Measurements from ENCODE around the gene ANKRD6.

Gene ANKRD6

GRCh38 chr6:89525786-89526562 lies 93.0 kb downstream of the ANKRD6 start:
- Mint-ChIP-seq H3K4me3 (no peak overlapping the region), H3K27me3 (no peaks in the 10 kb centered on the region), H3K4me1 (ENCODE audit: low read depth) (no peaks in the 10 kb centered on the region), H3K9me3 (no peaks in the 10 kb centered on the region), H3K27ac (no peak overlapping the region), H3K36me3 (ENCODE audit: low read depth) (no peaks in the 10 kb centered on the region)
- intact Hi-C loops (cut with micrococcal nuclease) = no loop called here

- H3K27me3 Mint-ChIP-seq = no peaks in the 10 kb centered on the region
- H3K27ac Mint-ChIP-seq = no peak overlapping the region
- intact Hi-C loops (cut with micrococcal nuclease) = no loop called here
- H3K4me1 Mint-ChIP-seq (ENCODE audit: low read depth) = no peaks in the 10 kb centered on the region
- H3K4me3 Mint-ChIP-seq = no peak overlapping the region
- H3K9me3 Mint-ChIP-seq = no peaks in the 10 kb centered on the region
- H3K36me3 Mint-ChIP-seq (ENCODE audit: low read depth) = no peaks in the 10 kb centered on the region
These were observed 93.6 kb downstream of the ANKRD6 start for GRCh38 chr6:89526563-89526869.

- H3K4me1 Mint-ChIP-seq (ENCODE audit: low read depth) = no peaks in the 10 kb centered on the region
- H3K36me3 Mint-ChIP-seq (ENCODE audit: low read depth) = no peaks in the 10 kb centered on the region
- no peak overlapping the region for H3K27ac Mint-ChIP-seq
- no peaks in the 10 kb centered on the region for H3K27me3 Mint-ChIP-seq
- intact Hi-C loops (cut with micrococcal nuclease) = no loop called here
- no peaks in the 10 kb centered on the region for H3K9me3 Mint-ChIP-seq
- no peak overlapping the region for H3K4me3 Mint-ChIP-seq
These were observed 94.7 kb downstream of the ANKRD6 start for GRCh38 chr6:89527634-89528033.

- H3K4me1 Mint-ChIP-seq (ENCODE audit: low read depth) = no peaks in the 10 kb centered on the region
- H3K4me3 Mint-ChIP-seq = no peak overlapping the region
- H3K27me3 Mint-ChIP-seq = no peaks in the 10 kb centered on the region
- H3K27ac Mint-ChIP-seq = no peak overlapping the region
- intact Hi-C loops (cut with micrococcal nuclease) = no loop called here
- H3K9me3 Mint-ChIP-seq = no peaks in the 10 kb centered on the region
- no peaks in the 10 kb centered on the region for H3K36me3 Mint-ChIP-seq (ENCODE audit: low read depth)
These were observed 95.9 kb downstream of the ANKRD6 start for GRCh38 chr6:89528866-89529265.

- Mint-ChIP-seq H3K4me3 (no peak overlapping the region), H3K27me3 (no peaks in the 10 kb centered on the region), H3K9me3 (no peaks in the 10 kb centered on the region), H3K27ac (no peak overlapping the region), H3K4me1 (ENCODE audit: low read depth) (no peaks in the 10 kb centered on the region), H3K36me3 (ENCODE audit: low read depth) (no peaks in the 10 kb centered on the region)
- intact Hi-C loops (cut with micrococcal nuclease) = no loop called here
These were observed 98.0 kb downstream of the ANKRD6 start for GRCh38 chr6:89530982-89531381.

- no peaks in the 10 kb centered on the region for H3K9me3 Mint-ChIP-seq
These were observed 103.3 kb downstream of the ANKRD6 start for GRCh38 chr6:89536231-89536630.

GRCh38 chr6:89539779-89540178 lies 106.8 kb downstream of the ANKRD6 start:
- Mint-ChIP-seq H3K4me3 (no peak overlapping the region), H3K9me3 (no peaks in the 10 kb centered on the region), H3K27me3 (no peaks in the 10 kb centered on the region), H3K4me1 (ENCODE audit: low read depth) (no peaks in the 10 kb centered on the region), H3K36me3 (ENCODE audit: low read depth) (no peaks in the 10 kb centered on the region), H3K27ac (no peak overlapping the region)
- intact Hi-C loops (cut with micrococcal nuclease) = no loop called here

More at GRCh38 chr6:89536231-89536630, 103.3 kb downstream of the ANKRD6 start:
- H3K27ac Mint-ChIP-seq = no peak overlapping the region
- H3K4me3 Mint-ChIP-seq = no peak overlapping the region
- intact Hi-C loops (cut with micrococcal nuclease) = no loop called here
- H3K36me3 Mint-ChIP-seq (ENCODE audit: low read depth) = no peaks in the 10 kb centered on the region
- H3K4me1 Mint-ChIP-seq (ENCODE audit: low read depth) = no peaks in the 10 kb centered on the region
- H3K27me3 Mint-ChIP-seq = no peaks in the 10 kb centered on the region

- intact Hi-C loops (cut with micrococcal nuclease) = no loop called here
- H3K36me3 Mint-ChIP-seq (ENCODE audit: low read depth) = no peaks in the 10 kb centered on the region
- no peaks in the 10 kb centered on the region for H3K9me3 Mint-ChIP-seq
- H3K4me1 Mint-ChIP-seq (ENCODE audit: low read depth) = no peaks in the 10 kb centered on the region
- no peak overlapping the region for H3K27ac Mint-ChIP-seq
- no peaks in the 10 kb centered on the region for H3K27me3 Mint-ChIP-seq
- H3K4me3 Mint-ChIP-seq = no peak overlapping the region
These were observed 109.3 kb downstream of the ANKRD6 start for GRCh38 chr6:89542081-89542857.

- Mint-ChIP-seq H3K4me3 (no peak overlapping the region), H3K36me3 (ENCODE audit: low read depth) (no peaks in the 10 kb centered on the region), H3K4me1 (ENCODE audit: low read depth) (no peaks in the 10 kb centered on the region), H3K27me3 (no peaks in the 10 kb centered on the region), H3K9me3 (no peaks in the 10 kb centered on the region), H3K27ac (no peak overlapping the region)
- intact Hi-C loops (cut with micrococcal nuclease) = no loop called here
These were observed 109.9 kb downstream of the ANKRD6 start for GRCh38 chr6:89542866-89543265.

GRCh38 chr6:89547281-89547680 lies 114.3 kb downstream of the ANKRD6 start:
- H3K27ac Mint-ChIP-seq = no peak overlapping the region
- intact Hi-C loops (cut with micrococcal nuclease) = no loop called here
- no peaks in the 10 kb centered on the region for H3K4me1 Mint-ChIP-seq (ENCODE audit: low read depth)
- H3K4me3 Mint-ChIP-seq = no peak overlapping the region
- H3K9me3 Mint-ChIP-seq = no peaks in the 10 kb centered on the region
- no peaks in the 10 kb centered on the region for H3K36me3 Mint-ChIP-seq (ENCODE audit: low read depth)
- no peaks in the 10 kb centered on the region for H3K27me3 Mint-ChIP-seq

- Mint-ChIP-seq H3K36me3 (ENCODE audit: low read depth) (no peaks in the 10 kb centered on the region), H3K4me1 (ENCODE audit: low read depth) (no peaks in the 10 kb centered on the region), H3K27me3 (no peaks in the 10 kb centered on the region), H3K27ac (no peak overlapping the region), H3K4me3 (no peak overlapping the region), H3K9me3 (no peaks in the 10 kb centered on the region)
- intact Hi-C loops (cut with micrococcal nuclease) = no loop called here
These were observed 120.5 kb downstream of the ANKRD6 start for GRCh38 chr6:89553431-89553830.

GRCh38 chr6:89554106-89554505 lies 121.2 kb downstream of the ANKRD6 start:
- Mint-ChIP-seq H3K9me3 (no peaks in the 10 kb centered on the region), H3K36me3 (ENCODE audit: low read depth) (no peaks in the 10 kb centered on the region), H3K4me1 (ENCODE audit: low read depth) (no peaks in the 10 kb centered on the region), H3K4me3 (no peak overlapping the region), H3K27ac (no peak overlapping the region), H3K27me3 (no peaks in the 10 kb centered on the region)
- intact Hi-C loops (cut with micrococcal nuclease) = no loop called here

- H3K4me1 Mint-ChIP-seq (ENCODE audit: low read depth) = no peaks in the 10 kb centered on the region
- no peak overlapping the region for H3K4me3 Mint-ChIP-seq
- no peaks in the 10 kb centered on the region for H3K27me3 Mint-ChIP-seq
- no peaks in the 10 kb centered on the region for H3K36me3 Mint-ChIP-seq (ENCODE audit: low read depth)
- H3K27ac Mint-ChIP-seq = no peak overlapping the region
- H3K9me3 Mint-ChIP-seq = no peaks in the 10 kb centered on the region
- intact Hi-C loops (cut with micrococcal nuclease) = no loop called here
These were observed 122.1 kb downstream of the ANKRD6 start for GRCh38 chr6:89555031-89555430.

GRCh38 chr6:89555806-89556205 lies 122.9 kb downstream of the ANKRD6 start:
- no peak overlapping the region for H3K27ac Mint-ChIP-seq
- no peaks in the 10 kb centered on the region for H3K27me3 Mint-ChIP-seq
- H3K4me1 Mint-ChIP-seq (ENCODE audit: low read depth) = no peaks in the 10 kb centered on the region
- H3K36me3 Mint-ChIP-seq (ENCODE audit: low read depth) = no peaks in the 10 kb centered on the region
- intact Hi-C loops (cut with micrococcal nuclease) = no loop called here
- no peaks in the 10 kb centered on the region for H3K9me3 Mint-ChIP-seq
- no peak overlapping the region for H3K4me3 Mint-ChIP-seq

GRCh38 chr6:89559487-89559886 lies 126.5 kb downstream of the ANKRD6 start:
- H3K36me3 Mint-ChIP-seq (ENCODE audit: low read depth) = no peaks in the 10 kb centered on the region
- H3K27ac Mint-ChIP-seq = no peak overlapping the region
- H3K9me3 Mint-ChIP-seq = no peaks in the 10 kb centered on the region
- no peak overlapping the region for H3K4me3 Mint-ChIP-seq
- intact Hi-C loops (cut with micrococcal nuclease) = no loop called here
- no peaks in the 10 kb centered on the region for H3K4me1 Mint-ChIP-seq (ENCODE audit: low read depth)
- no peaks in the 10 kb centered on the region for H3K27me3 Mint-ChIP-seq
